K562 (cell line): Measurements from ENCODE around the gene FAM98C. TPM values are rescaled to one million over a fixed set of nuclear protein-coding genes. Genes with fewer than 3 reads are reported as not detected.

Experiments
- ATF7 ChIP-seq: fragments of 450-650 bp; IDR thresholded peaks from 2 replicates; pipeline ENCODE4 v1.7.1; 2014; ENCODE audit warnings: mild to moderate bottlenecking, moderate library complexity
- BCOR ChIP-seq: fragments of 450-650 bp; IDR thresholded peaks from 2 replicates; pipeline ENCODE4 v1.6.1; 2016
- CBX8 ChIP-seq: fragments of 200-600 bp; sonication (generic); IDR thresholded peaks from 2 replicates; pipeline ENCODE4 v1.6.1; 2012; ENCODE audit warnings: borderline replicate concordance, mixed run types, low read depth, mild to moderate bottlenecking, moderate library complexity, mixed read lengths, low read length, control low read depth, inconsistent platforms; ENCODE audit not compliant: poor library complexity, severe bottlenecking; ENCODE audit errors: extremely low read depth
- CTBP1 ChIP-seq: fragments of 450-650 bp; IDR thresholded peaks from 2 replicates; pipeline ENCODE4 v1.6.1; 2016; ENCODE audit warnings: borderline replicate concordance
- DIDO1 ChIP-seq: fragments of 450-650 bp; IDR thresholded peaks from 2 replicates; pipeline ENCODE4 v1.6.1; 2016; ENCODE audit warnings: low read depth, missing biosample characterization, missing genetic modification characterization
- HDAC1 ChIP-seq, 2 experiments: fragments of 450-650 bp; IDR thresholded peaks; 2 replicates each; pipeline ENCODE4 v1.6.1; 2016 to 2017; ENCODE audit warnings: inconsistent platforms in 1 of 2, mild to moderate bottlenecking in 1 of 2, moderate library complexity in 1 of 2
- SUPT5H ChIP-seq: fragments of 450-650 bp; IDR thresholded peaks from 2 replicates; pipeline ENCODE4 v1.6.1; 2016
- ZNF41 ChIP-seq: fragments of 250-450 bp; sonication (Bioruptor Pico); conservative IDR thresholded peaks from 2 replicates; pipeline ENCODE4 v1.4.0; 2020; ENCODE audit warnings: mild to moderate bottlenecking
- polyA plus RNA-seq, 8 experiments: library from polyadenylated mRNA; depleted of rRNA in 4 of 8; stranded (reverse) in 5 of 8; unstranded in 3 of 8; fragments of >200 nt; fragmentation: Nextera tagmentation in 2 of 8; fragmentation: Illumina TruSeq in 1 of 8; extraction: Ambion mirVana in 2 of 8; extraction: Trizol in 1 of 8; gene quantifications; 2 replicates each; pipeline versions ENCODE4 v1.2.1 to v1.2.3, GENCODE V29; 2011 to 2014; ENCODE audit warnings: inconsistent platforms in 1 of 8, missing spikeins in 1 of 8
- total RNA-seq, 7 experiments: library from RNA; depleted of rRNA in 6 of 7; stranded (reverse); fragments of >200 nt in 6 of 7; fragmentation: Illumina TruSeq in 2 of 7; extraction: Trizol in 2 of 7; gene quantifications; 2 replicates each; pipeline versions ENCODE4 v1.2.1 to v1.2.3, GENCODE V29; 2011 to 2021; ENCODE audit warnings: low replicate concordance in 1 of 7
- TF ChIP-seq, protein P1 (sequence below), 2 experiments: fragments of 450-650 bp; formaldehyde crosslinking in 1 of 2; IDR thresholded peaks; 2 replicates each; pipeline versions ENCODE4 v1.4.0 to v1.6.1; 2014 to 2020; ENCODE audit warnings: mild to moderate bottlenecking in 2 of 2, borderline replicate concordance in 1 of 2, low read depth in 1 of 2
- TF ChIP-seq, protein P2 (sequence below), 2 experiments: fragments of 450-650 bp in 1 of 2; sonication (generic) in 1 of 2; formaldehyde crosslinking in 1 of 2; IDR thresholded peaks in 1 of 2; conservative IDR thresholded peaks in 1 of 2; 2 replicates each; pipeline versions ENCODE4 v1.6.1 to v1.8.1; 2016 to 2023; ENCODE audit warnings: mild to moderate bottlenecking in 2 of 2, moderate library complexity in 2 of 2, inconsistent platforms in 1 of 2, missing genetic modification reagents in 1 of 2
- TF ChIP-seq, protein P3 (sequence below): fragments of 450-650 bp; IDR thresholded peaks from 2 replicates; pipeline ENCODE4 v1.6.1; 2016; ENCODE audit warnings: missing biosample characterization, missing genetic modification characterization
- TF ChIP-seq, protein P4 (sequence below), 3 experiments: fragments of 200-800 bp in 1 of 3; sonication (Bioruptor generic) in 1 of 3; sonication (generic) in 1 of 3; formaldehyde crosslinking in 1 of 3; IDR thresholded peaks; 2 replicates each; pipeline versions ENCODE4 v1.6.1 to v1.8.0; 2016 to 2022; ENCODE audit warnings: mild to moderate bottlenecking in 2 of 3, missing compliant biosample characterization in 2 of 3, missing genetic modification characterization in 2 of 3, missing genetic modification reagents in 1 of 3

Gene FAM98C
- total and polyA plus RNA-seq, 9 of the 15 experiments (the other 6 are each of a cell fraction or from before 2014, with no cell fraction given) = 1.7 to 43.8 (median 13.7) TPM

DNA sequence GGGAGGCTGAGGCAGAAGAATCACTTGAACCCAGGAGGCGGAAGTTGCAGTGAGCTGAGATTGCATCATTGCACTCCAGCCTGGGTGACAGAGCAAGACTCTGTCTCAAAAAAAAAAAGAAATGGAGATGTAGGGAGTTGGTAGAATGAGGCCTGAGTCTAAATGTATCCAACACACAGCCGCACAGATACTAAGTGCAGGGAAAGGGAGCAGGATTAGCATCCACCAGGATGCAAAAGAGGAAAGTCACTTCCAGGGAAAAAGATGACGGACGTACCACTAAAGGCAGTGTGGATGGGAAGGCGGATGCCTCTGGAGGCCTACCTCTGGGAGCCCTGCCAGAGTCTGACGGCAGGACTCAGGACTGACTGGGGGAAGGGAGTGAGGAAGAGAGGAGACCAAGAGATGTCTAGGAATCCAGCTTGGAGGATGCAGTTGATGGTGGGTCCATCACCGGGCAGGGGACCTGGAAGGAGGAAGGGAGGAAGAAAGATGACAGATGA is 6.8 kb downstream of the FAM98C start (continued):
- TF ChIP-seq, protein P1, sequence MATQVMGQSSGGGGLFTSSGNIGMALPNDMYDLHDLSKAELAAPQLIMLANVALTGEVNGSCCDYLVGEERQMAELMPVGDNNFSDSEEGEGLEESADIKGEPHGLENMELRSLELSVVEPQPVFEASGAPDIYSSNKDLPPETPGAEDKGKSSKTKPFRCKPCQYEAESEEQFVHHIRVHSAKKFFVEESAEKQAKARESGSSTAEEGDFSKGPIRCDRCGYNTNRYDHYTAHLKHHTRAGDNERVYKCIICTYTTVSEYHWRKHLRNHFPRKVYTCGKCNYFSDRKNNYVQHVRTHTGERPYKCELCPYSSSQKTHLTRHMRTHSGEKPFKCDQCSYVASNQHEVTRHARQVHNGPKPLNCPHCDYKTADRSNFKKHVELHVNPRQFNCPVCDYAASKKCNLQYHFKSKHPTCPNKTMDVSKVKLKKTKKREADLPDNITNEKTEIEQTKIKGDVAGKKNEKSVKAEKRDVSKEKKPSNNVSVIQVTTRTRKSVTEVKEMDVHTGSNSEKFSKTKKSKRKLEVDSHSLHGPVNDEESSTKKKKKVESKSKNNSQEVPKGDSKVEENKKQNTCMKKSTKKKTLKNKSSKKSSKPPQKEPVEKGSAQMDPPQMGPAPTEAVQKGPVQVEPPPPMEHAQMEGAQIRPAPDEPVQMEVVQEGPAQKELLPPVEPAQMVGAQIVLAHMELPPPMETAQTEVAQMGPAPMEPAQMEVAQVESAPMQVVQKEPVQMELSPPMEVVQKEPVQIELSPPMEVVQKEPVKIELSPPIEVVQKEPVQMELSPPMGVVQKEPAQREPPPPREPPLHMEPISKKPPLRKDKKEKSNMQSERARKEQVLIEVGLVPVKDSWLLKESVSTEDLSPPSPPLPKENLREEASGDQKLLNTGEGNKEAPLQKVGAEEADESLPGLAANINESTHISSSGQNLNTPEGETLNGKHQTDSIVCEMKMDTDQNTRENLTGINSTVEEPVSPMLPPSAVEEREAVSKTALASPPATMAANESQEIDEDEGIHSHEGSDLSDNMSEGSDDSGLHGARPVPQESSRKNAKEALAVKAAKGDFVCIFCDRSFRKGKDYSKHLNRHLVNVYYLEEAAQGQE (IDR thresholded peaks at IDR 0.05; ENCODE audit: borderline replicate concordance) = no peak
- TF ChIP-seq, protein P1 (CRISPR knock-in tag; IDR thresholded peaks at IDR 0.05; ENCODE audit: low read depth) = no peak
- TF ChIP-seq, protein P2, sequence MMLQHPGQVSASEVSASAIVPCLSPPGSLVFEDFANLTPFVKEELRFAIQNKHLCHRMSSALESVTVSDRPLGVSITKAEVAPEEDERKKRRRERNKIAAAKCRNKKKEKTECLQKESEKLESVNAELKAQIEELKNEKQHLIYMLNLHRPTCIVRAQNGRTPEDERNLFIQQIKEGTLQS (IDR thresholded peaks at IDR 0.05) = peak; percentile 78
- TF ChIP-seq, protein P2 (CRISPR knock-in tag; conservative IDR thresholded peaks at IDR 0.05) = no peak
- TF ChIP-seq ZNF41 (CRISPR knock-in tag) (no peak), ATF7 (peak; percentile 31; the same call in 1 of the 2 replicates), HDAC1 (IDR thresholded peaks at IDR 0.05) (0 out of 4 replicates have a peak, but pooled peaks of 1 of the 2 experiments have one; percentile 12), BCOR (0 out of 2 replicates have a peak, but pooled peaks have one; percentile 25), CTBP1 (peak; percentile 25; the same call in 1 of the 2 replicates), SUPT5H (peak; percentile 40; the same call in 1 of the 2 replicates), CBX8 (no peak), DIDO1 (no peak)
- TF ChIP-seq, protein P3, sequence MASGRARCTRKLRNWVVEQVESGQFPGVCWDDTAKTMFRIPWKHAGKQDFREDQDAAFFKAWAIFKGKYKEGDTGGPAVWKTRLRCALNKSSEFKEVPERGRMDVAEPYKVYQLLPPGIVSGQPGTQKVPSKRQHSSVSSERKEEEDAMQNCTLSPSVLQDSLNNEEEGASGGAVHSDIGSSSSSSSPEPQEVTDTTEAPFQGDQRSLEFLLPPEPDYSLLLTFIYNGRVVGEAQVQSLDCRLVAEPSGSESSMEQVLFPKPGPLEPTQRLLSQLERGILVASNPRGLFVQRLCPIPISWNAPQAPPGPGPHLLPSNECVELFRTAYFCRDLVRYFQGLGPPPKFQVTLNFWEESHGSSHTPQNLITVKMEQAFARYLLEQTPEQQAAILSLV = 0 out of 2 replicates have a peak, but pooled peaks have one; percentile 34
- TF ChIP-seq, protein P4, sequence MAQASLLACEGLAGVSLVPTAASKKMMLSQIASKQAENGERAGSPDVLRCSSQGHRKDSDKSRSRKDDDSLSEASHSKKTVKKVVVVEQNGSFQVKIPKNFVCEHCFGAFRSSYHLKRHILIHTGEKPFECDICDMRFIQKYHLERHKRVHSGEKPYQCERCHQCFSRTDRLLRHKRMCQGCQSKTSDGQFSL (CRISPR knock-in tag; IDR thresholded peaks at IDR 0.05) = no peak
- TF ChIP-seq, protein P4 (tag; IDR thresholded peaks at IDR 0.05) = no peak
